ENCODE data around the gene ZNF236. TPM values are rescaled to one million over a fixed set of nuclear protein-coding genes. Genes with fewer than 3 reads are reported as not detected.

The ZNF236 gene
- total and polyA plus RNA-seq, 2 of the 13 experiments (the other 11 are each of a cell fraction or from before 2014, with no cell fraction given) = 3.0 to 7.2 TPM

- TF ChIP-seq, protein P1, sequence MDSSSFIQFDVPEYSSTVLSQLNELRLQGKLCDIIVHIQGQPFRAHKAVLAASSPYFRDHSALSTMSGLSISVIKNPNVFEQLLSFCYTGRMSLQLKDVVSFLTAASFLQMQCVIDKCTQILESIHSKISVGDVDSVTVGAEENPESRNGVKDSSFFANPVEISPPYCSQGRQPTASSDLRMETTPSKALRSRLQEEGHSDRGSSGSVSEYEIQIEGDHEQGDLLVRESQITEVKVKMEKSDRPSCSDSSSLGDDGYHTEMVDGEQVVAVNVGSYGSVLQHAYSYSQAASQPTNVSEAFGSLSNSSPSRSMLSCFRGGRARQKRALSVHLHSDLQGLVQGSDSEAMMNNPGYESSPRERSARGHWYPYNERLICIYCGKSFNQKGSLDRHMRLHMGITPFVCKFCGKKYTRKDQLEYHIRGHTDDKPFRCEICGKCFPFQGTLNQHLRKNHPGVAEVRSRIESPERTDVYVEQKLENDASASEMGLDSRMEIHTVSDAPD (CRISPR knock-in tag; IDR thresholded peaks at IDR 0.05) = no peak
- TF ChIP-seq, protein P2, sequence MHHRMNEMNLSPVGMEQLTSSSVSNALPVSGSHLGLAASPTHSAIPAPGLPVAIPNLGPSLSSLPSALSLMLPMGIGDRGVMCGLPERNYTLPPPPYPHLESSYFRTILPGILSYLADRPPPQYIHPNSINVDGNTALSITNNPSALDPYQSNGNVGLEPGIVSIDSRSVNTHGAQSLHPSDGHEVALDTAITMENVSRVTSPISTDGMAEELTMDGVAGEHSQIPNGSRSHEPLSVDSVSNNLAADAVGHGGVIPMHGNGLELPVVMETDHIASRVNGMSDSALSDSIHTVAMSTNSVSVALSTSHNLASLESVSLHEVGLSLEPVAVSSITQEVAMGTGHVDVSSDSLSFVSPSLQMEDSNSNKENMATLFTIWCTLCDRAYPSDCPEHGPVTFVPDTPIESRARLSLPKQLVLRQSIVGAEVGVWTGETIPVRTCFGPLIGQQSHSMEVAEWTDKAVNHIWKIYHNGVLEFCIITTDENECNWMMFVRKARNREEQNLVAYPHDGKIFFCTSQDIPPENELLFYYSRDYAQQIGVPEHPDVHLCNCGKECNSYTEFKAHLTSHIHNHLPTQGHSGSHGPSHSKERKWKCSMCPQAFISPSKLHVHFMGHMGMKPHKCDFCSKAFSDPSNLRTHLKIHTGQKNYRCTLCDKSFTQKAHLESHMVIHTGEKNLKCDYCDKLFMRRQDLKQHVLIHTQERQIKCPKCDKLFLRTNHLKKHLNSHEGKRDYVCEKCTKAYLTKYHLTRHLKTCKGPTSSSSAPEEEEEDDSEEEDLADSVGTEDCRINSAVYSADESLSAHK (CRISPR knock-in tag; IDR thresholded peaks at IDR 0.05; ENCODE audit: borderline replicate concordance) = no peak
- TF ChIP-seq ZBTB25 (CRISPR knock-in tag; IDR thresholded peaks at IDR 0.05) = no peak
- no peak for TF ChIP-seq ARID4A (CRISPR knock-in tag; IDR thresholded peaks at IDR 0.05; ENCODE audit: borderline replicate concordance)
- TF ChIP-seq ZNF343 (CRISPR knock-in tag; IDR thresholded peaks at IDR 0.05) = no peak
- 0 out of 2 replicates have a peak, but pooled peaks have one; percentile 34 for TF ChIP-seq CTCF (CRISPR knock-in tag; IDR thresholded peaks at IDR 0.05)
- TF ChIP-seq ERF (CRISPR knock-in tag; IDR thresholded peaks at IDR 0.05) = no peak
- TF ChIP-seq ZNF12 (CRISPR knock-in tag; IDR thresholded peaks at IDR 0.05) = no peak
- TF ChIP-seq MED8 (CRISPR knock-in tag; IDR thresholded peaks at IDR 0.05; ENCODE audit: insufficient replicate concordance) = no peak
- TF ChIP-seq ZNF687 (CRISPR knock-in tag; IDR thresholded peaks at IDR 0.05) = peak; percentile 32
Measured at GRCh38 chr18:76823587-76824011, 1.2 kb downstream of the ZNF236 start (continued).
